Inflammatory macrophage treated with lipopolysaccharide for 1 hour (primary cell): ENCODE measurements around the gene STS.

Experiments
- DNase-seq, 2 donors: peaks; one replicate each; pipeline ENCODE4 v3.0.0-alpha.2; 2020 to 2022

Gene STS

DNA sequence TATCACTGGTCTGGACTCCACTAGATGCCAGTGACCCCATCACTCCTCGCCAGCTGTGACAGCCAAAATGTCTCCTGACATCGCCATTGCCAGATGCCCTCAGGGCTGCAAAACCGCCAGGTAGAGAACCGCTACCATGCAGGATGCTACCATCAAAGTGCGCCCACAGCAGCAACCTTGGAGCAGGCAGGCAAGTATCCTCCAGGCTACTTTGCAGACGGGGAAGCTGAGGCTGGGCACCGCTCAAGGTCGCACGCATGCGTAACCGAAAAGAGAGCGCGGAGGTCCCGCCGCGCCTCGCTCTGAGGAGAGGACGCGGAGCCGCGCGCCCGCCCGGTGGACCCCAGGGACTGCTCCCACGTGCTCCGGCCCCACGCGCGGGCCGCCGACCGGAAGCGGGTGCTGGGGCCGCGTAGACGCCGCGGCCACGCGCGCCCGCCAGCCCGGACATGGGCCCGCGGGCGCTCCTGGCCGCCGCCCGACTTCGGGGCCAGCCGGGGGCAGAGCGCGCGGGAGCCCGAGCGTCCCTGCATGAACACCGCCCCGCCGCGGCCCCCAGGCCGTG is at the start of gene STS:
Gene STS (plus strand): TSS at position 300 of the 565 bp plus-strand sequence. CDS start 105,488 bp downstream, outside the sequence.
- peak in 1 of 2 donors; percentile 9 for DNase-seq

DNA sequence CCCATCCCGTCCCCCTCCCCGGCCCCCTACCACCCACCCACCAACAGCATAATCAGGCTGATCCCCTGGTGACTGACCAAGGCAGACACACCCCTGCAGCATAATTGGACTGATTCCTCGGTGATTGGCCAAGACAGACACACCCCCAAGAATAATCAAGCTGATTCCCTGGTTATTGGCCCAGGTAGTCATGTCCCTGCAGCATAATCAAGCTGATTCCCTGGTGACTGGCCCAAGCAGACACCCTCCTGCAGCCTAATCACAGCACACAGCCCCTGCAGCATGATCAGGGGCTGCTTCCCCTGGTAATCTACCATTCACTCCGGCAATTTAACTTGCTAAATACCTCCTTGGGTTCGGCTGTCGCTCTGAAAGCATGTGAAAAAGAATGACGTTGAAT is 47.5 kb upstream of the STS start:
- no peak for DNase-seq

DNA sequence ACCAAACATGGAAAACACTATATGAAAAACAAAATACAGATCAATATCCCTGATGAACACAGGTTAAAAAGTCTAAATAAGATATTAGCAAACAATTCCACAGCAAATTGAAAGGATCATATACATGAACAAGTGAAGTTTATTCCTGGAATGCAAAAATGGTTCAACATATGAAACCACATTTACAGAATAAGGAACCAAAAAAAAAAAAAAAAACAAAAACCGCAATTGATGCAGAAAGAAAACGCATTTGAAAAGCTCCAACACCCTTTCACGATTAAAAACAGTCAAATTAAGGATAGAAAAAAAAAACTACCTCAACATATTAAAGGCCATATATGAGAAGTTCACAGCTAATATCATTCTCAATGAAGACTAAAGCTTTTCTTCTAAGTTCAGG is 45.4 kb upstream of the STS start:
- DNase-seq = no peak

DNA sequence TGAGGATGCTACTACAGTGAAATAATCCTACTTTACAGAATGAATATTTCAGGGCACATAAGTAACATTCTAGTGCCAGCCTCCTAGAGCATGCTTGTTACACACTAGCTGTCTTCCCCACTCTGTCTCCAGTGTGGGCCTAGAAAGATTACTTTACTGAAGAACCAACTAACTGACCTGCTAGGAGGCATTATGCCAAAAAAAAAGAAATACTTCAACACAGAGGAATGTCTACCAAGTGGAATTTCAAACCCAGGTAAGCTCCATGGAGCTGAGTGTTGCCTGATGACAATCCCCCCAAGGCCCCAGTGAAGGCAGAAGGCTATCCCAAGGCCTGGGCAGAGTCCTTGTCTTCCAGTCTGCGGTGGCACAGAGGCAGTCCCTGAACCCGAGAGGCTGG is 40.9 kb upstream of the STS start:
- no peak for DNase-seq

DNA sequence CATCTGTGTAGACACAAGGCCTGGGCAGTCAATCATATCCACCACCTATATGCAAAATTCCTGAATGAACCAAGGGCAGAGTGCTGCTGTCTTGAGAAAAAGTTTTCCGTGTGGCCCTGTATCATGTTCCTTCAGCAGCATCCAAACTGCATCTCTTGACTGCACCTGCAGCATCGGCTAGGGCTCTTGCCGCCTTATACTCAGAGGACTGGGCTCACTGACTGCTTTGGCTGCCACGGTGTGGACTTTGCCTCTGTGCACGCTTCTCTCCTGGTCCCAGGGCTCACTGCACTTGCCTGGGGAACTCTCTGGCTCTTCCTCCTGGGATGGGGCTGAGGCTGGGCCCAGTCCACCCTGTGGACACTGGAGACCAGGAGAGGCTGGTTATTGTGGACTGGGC is 39.5 kb upstream of the STS start:
- no peak for DNase-seq

GRCh38 chrX:7109049-7109531 is 38.4 kb upstream of the STS start:
- no peak for DNase-seq

DNA sequence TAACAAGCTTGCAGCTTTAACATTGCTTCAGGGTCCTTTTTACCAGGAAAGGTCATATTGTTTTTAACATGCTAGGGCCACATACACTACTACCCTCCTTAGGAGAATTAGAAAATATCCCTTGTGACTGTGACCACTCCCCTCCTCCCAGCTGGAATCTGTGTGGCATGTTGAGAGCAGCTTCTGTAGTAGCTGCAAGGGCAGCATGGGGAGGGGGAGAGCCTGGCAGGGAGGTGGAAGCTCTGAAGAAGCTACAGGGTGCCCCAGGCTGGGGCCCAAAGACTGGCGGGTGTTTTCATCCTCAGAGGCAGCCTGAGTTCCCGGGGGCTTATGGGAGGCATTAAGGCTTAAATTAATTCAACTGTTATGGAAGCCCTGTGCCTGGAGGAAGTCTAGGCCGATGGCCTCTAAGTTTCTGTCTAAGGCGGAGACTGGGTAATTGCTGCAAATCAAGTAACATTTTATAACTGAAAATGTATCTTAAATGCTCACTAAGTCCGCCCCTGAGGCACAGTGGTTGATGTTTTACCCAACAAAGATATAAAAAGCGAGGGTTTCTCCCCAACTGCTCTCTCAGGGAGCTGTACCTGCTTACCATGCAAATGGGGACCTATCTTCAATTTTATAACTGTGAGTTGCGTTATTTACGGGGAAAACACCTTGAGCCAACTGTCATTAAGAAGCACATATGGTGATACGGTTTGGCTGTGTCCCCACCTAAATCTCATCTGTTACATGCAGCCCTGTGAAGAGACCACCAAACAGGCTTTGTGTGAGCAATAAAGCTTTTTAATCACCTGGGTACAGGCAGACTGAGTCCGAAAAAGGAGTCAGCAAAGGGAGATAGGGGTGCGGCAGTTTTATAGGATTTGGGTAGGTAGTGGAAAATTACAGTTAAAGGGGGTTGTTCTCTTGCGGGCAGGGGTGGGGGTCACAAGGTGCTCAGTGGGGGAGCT is 37.4 kb upstream of the STS start:
- no peak for DNase-seq

DNA sequence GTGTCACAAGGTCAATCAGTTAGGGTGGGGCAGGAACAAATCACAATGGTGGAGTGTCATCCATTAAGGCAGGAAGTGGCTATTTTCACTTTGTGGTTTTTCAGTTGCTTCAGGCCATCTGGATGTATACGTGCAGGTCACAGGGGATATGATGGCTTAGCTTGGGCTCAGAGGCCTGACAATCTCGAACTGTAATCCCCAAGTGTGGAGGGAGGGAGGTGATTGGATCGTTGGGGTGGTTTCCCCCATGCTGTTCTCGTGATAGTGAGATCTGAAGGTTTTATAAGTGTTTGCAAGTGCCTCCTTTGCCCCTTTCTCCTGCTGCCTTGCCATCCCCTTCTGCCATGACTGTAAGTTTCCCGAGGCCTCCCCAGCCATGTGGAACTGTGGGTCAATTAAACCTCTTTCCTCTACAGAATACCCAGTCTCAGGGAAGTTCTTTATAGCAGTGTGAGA is 36.7 kb upstream of the STS start:
- DNase-seq = no peak

DNA sequence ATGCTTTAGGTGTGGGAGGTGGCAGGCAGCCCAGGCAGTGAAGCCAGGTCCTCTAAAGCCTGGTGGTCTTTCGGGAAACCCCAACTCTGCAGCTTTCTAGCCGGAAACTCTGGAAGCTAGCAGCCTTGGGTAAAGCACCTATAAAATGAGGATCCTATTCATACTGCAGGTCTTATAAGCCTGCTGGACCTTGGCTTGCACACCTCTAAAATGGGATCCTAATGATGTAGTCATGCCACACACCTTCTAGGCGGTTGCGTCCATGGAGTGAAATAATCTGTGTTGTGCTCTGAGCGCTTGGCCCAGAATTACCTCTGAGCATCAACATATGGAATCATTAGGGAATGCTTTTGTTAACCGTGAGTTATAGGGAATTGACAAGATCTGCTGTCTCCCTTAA is 36.0 kb upstream of the STS start:
- DNase-seq = no peak

DNA sequence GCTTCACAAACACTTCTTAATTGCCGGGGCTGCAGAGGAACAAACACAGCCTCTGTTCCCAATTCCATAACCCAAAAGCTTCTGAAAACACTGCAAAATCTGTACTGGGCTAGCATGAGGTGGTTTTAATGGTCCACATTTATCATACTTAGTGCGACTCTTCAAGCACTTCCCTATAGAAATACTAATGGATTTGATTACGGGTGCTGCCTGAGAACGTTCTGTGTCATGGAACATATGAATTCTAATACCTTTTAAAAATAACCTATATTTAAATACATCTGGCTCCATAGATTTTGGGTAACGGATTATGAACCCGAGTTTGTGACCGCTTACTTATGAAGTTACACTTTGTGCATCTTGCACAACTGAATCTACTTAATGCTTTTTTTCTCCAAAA is 35.4 kb upstream of the STS start:
- DNase-seq = no peak

DNA sequence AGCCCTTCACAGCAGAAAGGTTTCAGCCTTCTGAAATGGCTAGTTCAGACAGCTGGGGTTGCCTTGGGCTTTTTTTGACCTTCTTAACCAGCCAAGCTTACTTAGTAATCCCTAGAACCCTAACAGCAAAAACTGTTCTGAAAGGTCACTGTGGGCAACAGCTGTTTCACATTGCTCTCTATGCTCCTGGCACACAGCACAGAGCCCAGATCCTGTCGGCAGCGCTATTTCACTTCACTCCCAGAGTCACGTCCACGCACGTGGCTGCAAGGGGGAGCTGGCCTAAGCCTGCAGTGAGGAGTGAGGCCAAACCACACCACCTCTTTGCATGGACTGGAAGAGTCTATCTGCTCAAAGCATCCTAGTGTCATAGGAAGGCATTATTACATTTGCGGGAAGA is 32.0 kb upstream of the STS start:
- DNase-seq = no peak

GRCh38 chrX:7116081-7116480 is 31.4 kb upstream of the STS start:
- DNase-seq = no peak

DNA sequence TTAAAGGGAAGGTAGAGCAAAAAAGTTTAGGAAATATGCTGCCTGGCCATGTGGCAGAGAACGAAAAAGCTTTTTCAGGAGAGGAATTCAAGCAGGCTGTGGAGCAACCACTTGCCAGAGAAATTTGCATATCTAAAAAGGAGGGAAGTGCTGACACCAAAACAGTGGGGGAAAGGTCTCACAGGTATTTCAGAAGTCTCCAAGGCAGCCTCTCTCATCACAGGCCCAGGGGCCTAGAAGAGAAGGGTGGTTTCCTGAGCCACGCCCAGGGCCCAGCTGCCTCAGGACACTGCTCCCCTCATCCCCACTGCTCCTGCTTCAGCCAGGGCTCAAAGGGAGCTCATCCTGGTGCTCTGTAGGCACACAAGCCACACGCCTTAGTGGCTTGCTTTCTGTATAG is 29.9 kb upstream of the STS start:
- no peak for DNase-seq

DNA sequence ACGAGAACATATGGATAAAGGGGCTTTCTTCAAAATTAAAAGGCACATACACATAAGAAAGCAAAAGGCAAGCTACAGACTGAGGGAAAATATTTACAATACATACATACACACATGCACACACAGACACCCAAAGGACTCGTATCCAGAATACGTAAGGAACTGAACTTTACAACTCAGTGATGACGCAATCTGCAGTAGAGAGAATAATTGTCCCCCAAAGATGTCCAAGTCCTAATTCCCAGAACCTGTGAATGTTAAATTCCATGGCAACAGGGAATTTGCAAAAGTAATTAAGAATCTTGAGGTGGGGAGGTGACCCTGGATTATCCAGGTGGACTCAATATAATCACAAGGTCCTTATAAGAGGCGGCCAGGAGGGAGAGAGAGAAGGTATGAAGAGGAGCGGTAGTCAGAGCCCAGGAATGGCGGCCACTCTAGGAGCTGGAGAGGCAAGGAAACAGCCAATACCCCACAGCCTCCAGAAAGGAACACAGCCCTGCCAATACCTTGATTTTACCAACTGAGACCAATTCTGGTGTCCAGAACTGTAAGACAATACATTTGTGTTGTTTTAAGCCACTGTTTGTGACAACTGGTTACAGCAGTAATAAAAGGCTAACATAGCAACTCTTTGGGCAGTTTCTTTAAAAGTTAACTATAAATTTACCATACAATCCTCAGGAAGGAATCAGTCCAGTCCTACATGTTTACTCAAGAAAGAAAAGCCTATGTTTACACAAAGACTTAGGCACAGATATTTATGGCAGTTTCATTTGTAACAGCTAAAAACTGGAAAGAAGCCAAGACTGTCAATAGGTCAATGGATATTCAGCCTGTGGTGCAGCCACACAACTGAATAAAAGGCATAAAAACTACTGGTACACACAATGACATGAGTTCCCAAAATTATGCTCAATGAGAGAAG is 27.3 kb upstream of the STS start:
- DNase-seq = no peak

DNA sequence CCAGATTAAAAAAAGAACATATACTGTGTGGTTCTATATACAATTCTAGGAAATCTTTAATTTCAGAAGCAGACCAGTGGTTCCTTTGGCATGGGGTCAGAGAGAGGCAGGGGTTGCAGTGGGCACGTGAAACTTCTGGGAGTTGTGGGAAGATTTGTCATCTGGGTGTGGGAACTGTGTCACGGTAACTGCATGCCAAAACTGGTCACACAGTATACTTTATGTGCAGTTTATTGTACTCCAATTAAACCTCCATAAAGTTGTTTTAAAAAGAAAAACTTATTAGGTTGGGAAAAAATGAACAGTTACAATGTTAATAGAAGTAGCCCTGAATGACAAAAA is 26.7 kb upstream of the STS start:
- no peak for DNase-seq

GRCh38 chrX:7127056-7127455 is 20.5 kb upstream of the STS start:
- no peak for DNase-seq

- no peak for DNase-seq
Measured at GRCh38 chrX:7131621-7132020, 15.9 kb upstream of the STS start.

- peak; percentile 48 to 60 for DNase-seq
Measured at GRCh38 chrX:7132335-7133049, 15.0 kb upstream of the STS start.

GRCh38 chrX:7133050-7133440 is 14.5 kb upstream of the STS start:
- DNase-seq = no peak

GRCh38 chrX:7134981-7135380 is 12.5 kb upstream of the STS start:
- peak in 1 of 2 donors; percentile 47 for DNase-seq

DNA sequence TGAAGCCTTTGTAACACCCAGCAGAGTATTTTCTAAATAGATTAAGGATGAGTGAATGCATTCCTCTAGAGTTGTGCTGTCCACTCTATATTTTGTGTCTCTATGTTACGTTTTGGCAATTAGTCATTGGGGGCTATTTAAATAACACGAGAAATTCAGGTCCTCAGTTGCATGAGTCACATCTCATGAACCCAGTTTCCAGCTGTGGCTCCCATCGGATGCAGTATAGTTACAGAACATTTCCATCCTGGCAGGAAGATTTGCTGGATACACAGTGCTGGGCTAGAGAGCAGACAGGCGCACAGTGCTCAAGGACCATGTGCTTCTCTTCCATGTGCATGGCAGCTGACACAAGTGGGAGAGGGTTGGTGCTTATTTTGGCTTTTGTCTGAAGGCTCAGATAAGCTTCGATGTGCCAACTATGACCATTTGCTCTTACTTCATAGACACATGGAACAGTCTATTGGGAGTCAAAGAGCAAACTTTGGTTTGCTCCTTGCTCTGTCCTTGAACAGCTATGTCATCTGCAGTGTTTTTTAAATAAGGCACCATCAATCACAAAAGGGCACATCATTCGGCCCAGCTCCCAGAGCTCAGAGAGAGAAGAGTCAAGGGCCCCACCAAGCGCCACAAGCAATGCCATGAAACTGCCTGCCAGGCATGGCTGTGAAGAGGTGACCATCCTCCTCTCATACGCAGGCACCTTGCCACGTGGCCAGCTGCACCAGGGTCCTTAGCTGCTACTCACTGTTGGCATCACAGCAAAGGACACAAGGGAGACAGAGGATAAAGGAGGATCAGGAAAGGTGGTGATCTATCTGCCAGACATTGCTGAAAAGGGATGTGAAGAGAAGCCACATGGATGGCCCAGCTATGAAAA is 8.1 kb upstream of the STS start:
- DNase-seq = no peak

GRCh38 chrX:7143076-7143475 is 4.4 kb upstream of the STS start:
- DNase-seq = no peak
